Endothelial cell of umbilical vein (primary cell): ENCODE measurements around the gene RHBDD3.

Experiments used
- CTCF ChIP-seq, 2 donors: IDR thresholded peaks; 1 replicate in 1 of 2; 2 replicates in 1 of 2; pipeline ENCODE4 v1.5.1; 2011; ENCODE audit warnings: low read length in 2 of 2, mild to moderate bottlenecking in 2 of 2, moderate library complexity in 2 of 2, control low read depth in 1 of 2, inconsistent platforms in 1 of 2, low read depth in 1 of 2; ENCODE audit not compliant: insufficient read depth in 1 of 2; ENCODE audit errors: extremely low read depth in 1 of 2
- POLR2A ChIP-seq: IDR thresholded peaks from 2 replicates; pipeline ENCODE4 v1.6.1; 2012; ENCODE audit warnings: low read depth, mild to moderate bottlenecking, control low read depth, low read length
- POLR2AphosphoS5 ChIP-seq: IDR thresholded peaks from 2 replicates; pipeline ENCODE4 v1.6.1; 2012; ENCODE audit warnings: low read depth, mild to moderate bottlenecking, control low read depth, low read length, moderate library complexity; ENCODE audit not compliant: insufficient read depth

GRCh38 chr22:29243874-29244446 lies 23.8 kb downstream of the RHBDD3 start:
- TF ChIP-seq POLR2AphosphoS5 (no peak), CTCF (IDR thresholded peaks at IDR 0.05; ENCODE audit: extremely low read depth in 1 of 2, insufficient read depth in 1 of 2, low read depth in 1 of 2, low read length in 2 of 2) (no peak), POLR2A (no peak)
